ENCODE data around the gene CCSER1.

GRCh38 chr4:91590260-91590659, 1463.1 kb downstream of the CCSER1 start:
- TF ChIP-seq EZH2 (IDR thresholded peaks at IDR 0.05; ENCODE audit: borderline replicate concordance, low read length) (no peak), CTCF (IDR thresholded peaks at IDR 0.05; ENCODE audit: low read length) (no peak)

Data from OCI-LY1 (cell line).